OCI-LY1 (cell line): ENCODE results near the gene TIRAP.
"Not testable (repeated sequence)": the region's sequence is repeated elsewhere in the genome, so short reads cannot be mapped to it uniquely, and the experiment has no call there.

ENCODE experiments used
- H2AFZ ChIP-seq: fragments of 200-600 bp; sonication (generic), shearing (Covaris generic); 2 replicates; pipeline ENCODE4 v1.6.0; 2014; ENCODE audit warnings: antibody characterized with exemption, mild to moderate bottlenecking, low read length
- H3F3A ChIP-seq: fragments of 200-600 bp; sonication (generic), shearing (Covaris generic); 2 replicates; pipeline ENCODE4 v1.6.0; 2014; ENCODE audit warnings: mild to moderate bottlenecking, antibody characterized with exemption, low read length, moderate library complexity; ENCODE audit not compliant: insufficient read depth
- H3K27ac ChIP-seq: fragments of 200-600 bp; sonication (generic); 2 replicates; pipeline ENCODE4 v1.5.1; 2014; ENCODE audit warnings: low read length, mixed run types, mild to moderate bottlenecking, low read depth; ENCODE audit not compliant: poor library complexity, severe bottlenecking
- H3K27me3 ChIP-seq: fragments of 200-600 bp; sonication (generic); 2 replicates; pipeline ENCODE4 v1.6.0; 2014; ENCODE audit warnings: antibody characterized with exemption, mild to moderate bottlenecking, low read length, moderate library complexity; ENCODE audit not compliant: insufficient read depth
- H3K36me3 ChIP-seq: fragments of 200-600 bp; sonication (generic); 2 replicates; pipeline ENCODE4 v1.6.1; 2014; ENCODE audit warnings: mild to moderate bottlenecking, antibody characterized with exemption, low read length, moderate library complexity, mixed read lengths; ENCODE audit not compliant: insufficient read depth
- H3K4me1 ChIP-seq: fragments of 200-600 bp; sonication (generic); 2 replicates; pipeline ENCODE4 v1.5.1; 2014; ENCODE audit warnings: mild to moderate bottlenecking, low read length, moderate library complexity; ENCODE audit not compliant: insufficient read depth, severe bottlenecking
- H3K4me2 ChIP-seq: fragments of 200-600 bp; sonication (generic), shearing (Covaris generic); 2 replicates; pipeline ENCODE4 v1.6.1; 2014; ENCODE audit warnings: low read length
- H3K4me3 ChIP-seq: fragments of 200-600 bp; sonication (generic); 2 replicates; pipeline ENCODE4 v1.5.1; 2014; ENCODE audit warnings: low read length, low read depth, mild to moderate bottlenecking, mixed read lengths; ENCODE audit not compliant: poor library complexity, severe bottlenecking
- H3K79me2 ChIP-seq: fragments of 200-600 bp; shearing (Covaris generic); 2 replicates; pipeline ENCODE4 v1.6.1; 2016; ENCODE audit warnings: mixed run types, low read length, mixed read lengths; ENCODE audit not compliant: insufficient read depth
- H3K9ac ChIP-seq: fragments of 200-600 bp; sonication (generic), shearing (Covaris generic); 2 replicates; pipeline ENCODE4 v1.6.1; 2014; ENCODE audit warnings: mild to moderate bottlenecking, low read length, mixed read lengths
- H3K9me2 ChIP-seq: fragments of 200-600 bp; sonication (generic), shearing (Covaris generic); 2 replicates; pipeline ENCODE4 v1.6.1; 2014; ENCODE audit warnings: low read depth, mild to moderate bottlenecking, low read length, mixed read lengths
- H3K9me3 ChIP-seq: fragments of 200-600 bp; shearing (Covaris generic); 2 replicates; pipeline ENCODE4 v1.6.1; 2014; ENCODE audit warnings: low read length, mixed read lengths
- H4K20me1 ChIP-seq: fragments of 200-600 bp; sonication (generic), shearing (Covaris generic); 2 replicates; pipeline ENCODE4 v1.6.0; 2016; ENCODE audit warnings: mild to moderate bottlenecking, low read length; ENCODE audit not compliant: insufficient read depth
- EZH2 ChIP-seq: fragments of 200-600 bp; sonication (generic), shearing (Covaris generic); IDR thresholded peaks from 2 replicates; pipeline ENCODE4 v1.8.0; 2017; ENCODE audit warnings: borderline replicate concordance, mixed run types, mild to moderate bottlenecking, antibody characterized with exemption, low read length, moderate library complexity, mixed read lengths
- TF ChIP-seq, protein P1 (sequence below): fragments of 200-600 bp; sonication (generic), shearing (Covaris generic); IDR thresholded peaks from 2 replicates; pipeline ENCODE4 v1.5.1; 2017; ENCODE audit warnings: mild to moderate bottlenecking, antibody characterized with exemption, low read length, moderate library complexity, mixed read lengths

Gene TIRAP

DNA sequence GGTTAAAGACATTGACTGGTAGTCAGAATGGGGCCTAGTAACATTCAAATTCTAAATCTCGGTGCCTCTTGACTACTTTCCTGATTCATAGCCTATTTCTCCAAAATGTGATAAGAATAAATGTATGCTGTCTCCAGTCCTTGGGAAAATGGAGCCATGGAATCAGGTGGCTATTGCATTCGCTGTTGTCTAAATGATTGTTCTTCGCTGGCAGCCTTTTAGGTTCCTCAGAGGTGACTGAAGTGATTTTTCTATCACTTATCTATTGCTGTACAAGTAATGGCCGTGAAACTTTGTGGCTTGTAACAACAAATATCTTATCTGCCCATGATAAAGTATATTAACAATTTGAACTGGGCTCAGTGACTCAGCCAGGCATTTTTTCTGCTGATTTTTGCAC is 29.6 kb upstream of the TIRAP start:
- H3K9me2 ChIP-seq, result no peaks in the 10 kb centered on the region
- H3K9ac ChIP-seq, result no peak overlapping the region
- H3K4me1 ChIP-seq, result no peaks in the 10 kb centered on the region
- no peak overlapping the region for H3K4me3 ChIP-seq
- TF ChIP-seq EZH2, result no peak
- TF ChIP-seq, protein P1, sequence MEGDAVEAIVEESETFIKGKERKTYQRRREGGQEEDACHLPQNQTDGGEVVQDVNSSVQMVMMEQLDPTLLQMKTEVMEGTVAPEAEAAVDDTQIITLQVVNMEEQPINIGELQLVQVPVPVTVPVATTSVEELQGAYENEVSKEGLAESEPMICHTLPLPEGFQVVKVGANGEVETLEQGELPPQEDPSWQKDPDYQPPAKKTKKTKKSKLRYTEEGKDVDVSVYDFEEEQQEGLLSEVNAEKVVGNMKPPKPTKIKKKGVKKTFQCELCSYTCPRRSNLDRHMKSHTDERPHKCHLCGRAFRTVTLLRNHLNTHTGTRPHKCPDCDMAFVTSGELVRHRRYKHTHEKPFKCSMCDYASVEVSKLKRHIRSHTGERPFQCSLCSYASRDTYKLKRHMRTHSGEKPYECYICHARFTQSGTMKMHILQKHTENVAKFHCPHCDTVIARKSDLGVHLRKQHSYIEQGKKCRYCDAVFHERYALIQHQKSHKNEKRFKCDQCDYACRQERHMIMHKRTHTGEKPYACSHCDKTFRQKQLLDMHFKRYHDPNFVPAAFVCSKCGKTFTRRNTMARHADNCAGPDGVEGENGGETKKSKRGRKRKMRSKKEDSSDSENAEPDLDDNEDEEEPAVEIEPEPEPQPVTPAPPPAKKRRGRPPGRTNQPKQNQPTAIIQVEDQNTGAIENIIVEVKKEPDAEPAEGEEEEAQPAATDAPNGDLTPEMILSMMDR, result no peak
- peaks cover 14% of the 10 kb centered on the region; the same call in 1 of the 2 replicates for H3K36me3 ChIP-seq
- H3F3A ChIP-seq, result no peaks in the 10 kb centered on the region; the same call in 1 of the 2 replicates
- H3K79me2 ChIP-seq, result no peaks in the 10 kb centered on the region
- no peak overlapping the region for H2AFZ ChIP-seq
- no peak overlapping the region for H3K4me2 ChIP-seq
- no peak overlapping the region for H3K27ac ChIP-seq
- H3K9me3 ChIP-seq, result no peaks in the 10 kb centered on the region
- no peaks in the 10 kb centered on the region for H3K27me3 ChIP-seq
- H4K20me1 ChIP-seq, result no peaks in the 10 kb centered on the region

DNA sequence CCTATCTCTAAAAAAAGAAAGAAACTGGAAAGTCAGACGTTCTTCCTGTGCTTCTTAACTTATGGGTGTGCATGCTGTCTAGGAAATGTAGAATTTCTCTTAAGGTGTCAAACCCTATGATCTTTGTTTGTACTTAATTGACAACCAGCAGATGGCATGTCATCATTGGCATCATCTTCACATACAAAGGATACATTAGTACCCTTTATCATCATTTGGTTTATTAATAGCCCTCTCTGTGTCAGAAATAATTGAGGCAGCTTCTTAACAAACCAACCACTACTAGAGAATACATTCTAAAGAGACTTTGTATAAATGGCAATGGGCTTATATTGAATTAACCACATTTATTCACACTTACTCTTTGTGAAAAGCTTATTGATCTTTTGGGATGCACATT is 28.1 kb upstream of the TIRAP start:
- Histone ChIP-seq H3K9me3 (no peaks in the 10 kb centered on the region), H4K20me1 (no peaks in the 10 kb centered on the region), H3K4me1 (no peaks in the 10 kb centered on the region), H3K27ac (no peak overlapping the region), H3K4me3 (no peak overlapping the region), H3F3A (no peaks in the 10 kb centered on the region; the same call in 1 of the 2 replicates), H3K9me2 (no peaks in the 10 kb centered on the region), H3K36me3 (peaks cover 14% of the 10 kb centered on the region; the same call in 1 of the 2 replicates), H3K27me3 (no peaks in the 10 kb centered on the region), H3K79me2 (no peaks in the 10 kb centered on the region), H2AFZ (no peak overlapping the region), H3K9ac (no peak overlapping the region), H3K4me2 (no peak overlapping the region)
- no peak for TF ChIP-seq EZH2
- TF ChIP-seq, protein P1, result no peak

DNA sequence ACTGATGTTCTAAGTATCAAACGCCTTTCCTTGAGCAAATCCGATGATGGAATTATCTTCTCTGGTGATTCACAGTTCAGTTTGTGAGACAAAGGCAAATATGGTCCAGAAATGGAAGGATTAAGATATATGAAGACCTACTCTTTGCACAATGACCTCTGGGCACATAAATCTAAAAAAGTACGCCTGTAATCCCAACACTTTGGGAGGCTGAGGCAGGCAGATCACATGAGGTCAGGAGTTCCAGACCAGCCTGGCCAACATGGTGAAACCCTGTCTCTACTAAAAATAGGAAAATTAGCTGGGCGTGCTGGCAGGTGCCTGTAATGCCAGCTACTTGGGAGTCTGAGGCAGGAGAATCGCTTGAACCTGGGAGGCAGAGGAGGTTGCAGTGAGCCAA is 27.4 kb upstream of the TIRAP start:
- H3K4me3 ChIP-seq, H3F3A ChIP-seq, H4K20me1 ChIP-seq, H3K27ac ChIP-seq, H3K4me2 ChIP-seq, H3K27me3 ChIP-seq, H3K4me1 ChIP-seq, H2AFZ ChIP-seq, H3K9me2 ChIP-seq, H3K9me3 ChIP-seq, H3K9ac ChIP-seq, H3K79me2 ChIP-seq: not testable (repeated sequence)
- H3K36me3 ChIP-seq, result peaks cover 17% of the 10 kb centered on the region; the same call in 1 of the 2 replicates

DNA sequence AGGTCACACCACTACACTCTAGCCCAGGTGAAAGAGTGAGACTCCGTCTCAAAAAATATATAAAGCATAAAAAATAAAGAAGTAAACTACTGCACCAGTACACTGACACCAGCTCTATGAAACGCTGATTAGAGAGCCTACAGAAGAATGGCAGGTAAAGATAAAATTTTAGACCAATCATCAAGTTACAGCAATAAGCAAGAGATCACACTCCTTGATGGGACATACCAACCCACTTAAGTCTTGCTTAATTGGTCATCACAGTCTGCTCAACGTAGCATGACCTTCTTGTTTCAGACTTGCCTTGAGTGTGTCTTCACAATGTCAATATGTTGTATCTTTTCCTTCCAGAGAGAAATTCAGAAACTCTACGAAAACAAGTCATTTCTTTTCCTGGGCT is 26.7 kb upstream of the TIRAP start:
- no peaks in the 10 kb centered on the region for H3K4me1 ChIP-seq
- no peaks in the 10 kb centered on the region; the same call in 1 of the 2 replicates for H3F3A ChIP-seq
- no peaks in the 10 kb centered on the region for H3K27me3 ChIP-seq
- no peaks in the 10 kb centered on the region for H3K79me2 ChIP-seq
- H3K4me2 ChIP-seq, result no peak overlapping the region
- H2AFZ ChIP-seq, result no peak overlapping the region
- H3K9me2 ChIP-seq, result no peaks in the 10 kb centered on the region
- H3K36me3 ChIP-seq, result peaks cover 24% of the 10 kb centered on the region; the same call in 1 of the 2 replicates
- H3K4me3 ChIP-seq, result no peak overlapping the region
- H3K9ac ChIP-seq, result no peak overlapping the region
- H3K9me3 ChIP-seq, result no peaks in the 10 kb centered on the region
- TF ChIP-seq, protein P1, result no peak
- no peak for TF ChIP-seq EZH2
- no peak overlapping the region for H3K27ac ChIP-seq
- no peaks in the 10 kb centered on the region for H4K20me1 ChIP-seq
